NCI-H510A (cell line): Measurements from ENCODE around the gene MARVELD2.
"Not testable (repeated sequence)": the region's sequence is repeated elsewhere in the genome, so short reads cannot be mapped to it uniquely, and the experiment has no call there.

ENCODE experiments used
- DNase-seq: peaks from one replicate; lab custom pipeline; 2025; lab: John Stamatoyannopoulos, UW

The MARVELD2 gene

DNA sequence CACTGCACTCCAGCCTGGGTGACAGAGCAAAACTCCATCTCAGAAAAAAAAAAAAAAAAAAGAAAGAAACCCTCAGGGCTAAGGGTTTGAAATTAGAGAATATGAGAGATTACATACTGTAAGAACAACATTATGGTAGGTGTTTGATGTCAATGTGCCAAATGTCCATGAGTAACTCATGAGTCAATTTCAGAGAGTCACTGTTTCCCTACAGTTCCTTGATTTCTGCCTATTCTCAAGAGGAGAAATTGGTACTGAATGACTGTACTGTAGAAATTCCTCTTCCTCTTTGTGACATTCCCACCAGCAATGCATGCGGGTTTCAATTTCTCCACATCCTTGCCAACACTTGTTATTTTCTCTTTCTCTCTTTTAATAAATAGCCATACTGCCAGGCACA is 35.2 kb downstream of the MARVELD2 start:
- no peak for DNase-seq

DNA sequence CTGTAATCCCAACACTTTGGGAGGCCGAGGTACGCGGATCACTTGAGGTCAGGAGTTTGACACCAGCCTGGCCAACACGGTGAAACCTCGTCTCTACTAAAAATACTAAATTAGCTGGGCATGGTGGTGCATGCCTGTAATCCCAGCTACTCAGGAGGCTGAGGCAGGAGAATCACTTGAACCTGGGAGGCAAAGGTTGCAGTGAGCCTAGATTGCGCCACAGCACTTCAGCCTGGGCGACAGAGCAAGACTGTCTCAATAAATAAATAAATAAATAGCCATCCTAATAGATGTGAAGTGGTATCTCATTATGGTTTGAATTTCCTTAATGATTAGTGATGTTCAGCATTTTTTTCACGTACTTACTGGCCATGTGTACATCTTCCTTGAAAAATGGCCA is 35.6 kb downstream of the MARVELD2 start:
- not testable (repeated sequence) for DNase-seq

DNA sequence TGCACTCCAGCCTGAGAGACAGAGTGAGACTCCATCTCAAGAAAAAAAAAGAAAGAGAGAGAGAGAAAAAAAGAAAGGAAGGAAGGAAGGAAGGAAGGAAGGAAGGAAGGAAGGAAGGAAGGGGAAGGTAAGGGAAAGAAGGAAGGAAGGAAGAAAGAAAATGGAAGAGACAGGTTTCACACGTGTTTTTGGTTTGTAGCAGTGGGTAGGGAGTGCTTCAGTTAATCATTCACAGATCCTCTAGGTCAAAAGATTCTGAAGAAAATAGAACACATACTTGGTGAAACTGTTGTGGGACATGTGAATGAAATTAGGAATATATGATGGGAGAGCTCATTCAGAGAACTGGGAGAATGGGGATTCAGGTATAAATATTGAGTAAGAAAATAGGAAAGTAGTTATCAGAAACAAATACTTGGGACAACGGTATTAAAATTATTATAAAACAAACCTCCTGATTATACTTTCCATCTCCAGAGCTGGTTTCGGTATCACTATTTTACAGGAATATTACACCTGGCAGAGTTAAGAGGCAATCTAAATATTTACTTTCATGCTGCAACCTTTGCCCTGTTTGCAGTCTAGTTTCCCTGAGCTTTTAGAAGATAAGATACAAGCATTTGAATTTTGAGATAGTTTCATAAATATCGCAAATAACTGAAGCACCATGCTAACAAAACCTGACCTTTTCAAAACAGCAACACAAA is 37.2 kb downstream of the MARVELD2 start:
- no peak for DNase-seq

DNA sequence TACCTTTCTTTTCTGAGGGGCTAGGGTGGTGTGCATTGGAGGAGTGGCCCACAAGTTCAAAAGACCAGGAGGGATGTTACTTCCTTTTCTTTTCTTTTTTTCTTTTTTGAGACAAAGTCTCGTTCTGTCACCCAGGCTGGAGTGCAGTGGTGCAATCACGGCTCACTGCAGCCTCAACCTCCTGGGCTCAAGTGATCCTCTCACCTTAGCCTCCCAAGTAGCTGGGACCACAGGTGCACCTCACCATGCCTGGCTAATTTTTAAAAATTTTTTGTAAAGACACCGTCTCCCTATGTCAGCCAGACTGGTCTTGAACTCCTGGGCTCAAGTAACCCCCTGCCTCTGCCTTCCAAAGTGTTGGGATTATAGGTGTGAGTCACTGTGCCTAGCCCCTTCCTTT is 38.6 kb downstream of the MARVELD2 start:
- DNase-seq: not testable (repeated sequence)

DNA sequence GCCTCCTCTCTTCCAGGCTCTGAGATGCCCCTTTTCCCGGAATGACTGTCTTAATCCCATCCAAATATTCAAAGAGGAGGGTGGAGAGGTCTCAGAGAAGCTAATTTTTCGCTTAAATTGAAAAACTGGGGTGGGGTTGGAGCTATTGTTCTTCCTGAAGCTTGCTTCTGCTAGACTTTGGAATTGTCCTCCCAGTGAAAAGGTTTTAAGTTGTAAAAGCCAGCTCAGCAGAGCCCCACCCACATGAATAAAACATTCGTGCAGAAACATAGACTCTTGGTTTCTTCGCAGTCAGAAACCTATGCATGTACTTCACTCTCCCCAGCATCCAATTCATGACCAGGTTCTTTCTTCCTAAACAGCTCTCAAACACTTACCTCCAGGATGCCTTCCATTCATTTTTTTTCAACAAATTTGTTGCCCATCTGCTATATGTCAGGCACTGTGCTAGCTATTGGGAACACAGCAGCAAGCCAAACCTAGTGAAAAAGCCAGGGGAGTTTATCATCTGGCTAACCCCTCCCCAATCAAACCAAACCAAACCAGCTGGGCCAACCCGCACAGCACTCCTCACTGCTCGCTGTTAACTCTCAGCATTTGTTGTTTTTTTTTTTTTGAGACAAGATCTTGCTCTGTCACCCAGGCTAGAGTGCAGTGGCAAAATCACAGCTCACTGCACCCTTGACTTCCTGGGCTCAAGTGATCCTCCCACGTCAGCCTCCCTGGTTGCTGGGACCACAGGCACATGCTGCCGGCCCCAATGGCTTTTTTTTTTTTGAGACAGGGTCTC is 39.7 kb downstream of the MARVELD2 start:
- no peak for DNase-seq

DNA sequence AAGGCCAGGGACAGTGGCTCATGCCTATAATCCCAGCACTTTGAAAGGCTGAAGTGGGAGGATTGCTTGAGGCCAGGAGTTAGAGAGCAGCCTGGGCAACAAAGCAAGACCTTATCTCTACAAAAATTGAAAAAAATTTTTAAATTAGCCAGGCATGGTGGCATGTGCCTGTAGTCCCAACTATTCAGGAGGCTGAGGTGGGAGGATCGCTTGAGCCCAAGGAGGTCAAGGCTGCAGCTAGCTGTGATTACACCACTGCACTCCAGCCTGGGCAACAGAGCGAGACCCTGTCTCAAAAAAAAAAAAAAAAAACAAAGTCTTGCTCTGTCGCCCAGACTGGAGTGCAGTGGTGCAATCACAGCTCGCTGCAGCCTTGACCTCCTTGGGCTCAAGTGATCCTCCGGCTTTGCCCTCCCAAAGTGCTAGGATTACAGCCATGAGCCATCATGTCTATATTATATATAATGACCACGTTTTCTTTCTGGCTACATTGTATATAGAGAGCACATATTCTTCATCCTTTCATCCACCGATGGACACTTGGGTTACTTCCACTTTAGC is 40.6 kb downstream of the MARVELD2 start:
- not testable (repeated sequence) for DNase-seq

DNA sequence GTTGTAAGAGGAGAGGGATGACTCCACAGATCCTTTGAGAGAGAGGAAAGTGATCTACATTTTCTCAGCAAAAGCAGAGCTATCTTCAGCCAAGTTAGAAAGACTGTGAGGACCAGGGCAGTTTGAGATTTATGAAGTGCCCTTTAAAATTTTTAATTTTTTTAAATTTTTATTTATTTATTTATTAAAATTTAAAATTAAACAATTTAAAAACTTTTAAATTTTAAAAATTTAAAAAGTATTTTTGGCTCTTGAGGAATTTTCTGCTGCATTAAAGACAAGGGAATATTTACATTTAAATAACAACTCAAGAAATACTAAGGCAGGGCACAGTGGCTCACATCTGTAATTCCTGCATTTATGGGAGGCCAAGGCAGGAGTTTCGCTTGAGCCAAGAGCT is 47.3 kb downstream of the MARVELD2 start:
- DNase-seq: no peak

DNA sequence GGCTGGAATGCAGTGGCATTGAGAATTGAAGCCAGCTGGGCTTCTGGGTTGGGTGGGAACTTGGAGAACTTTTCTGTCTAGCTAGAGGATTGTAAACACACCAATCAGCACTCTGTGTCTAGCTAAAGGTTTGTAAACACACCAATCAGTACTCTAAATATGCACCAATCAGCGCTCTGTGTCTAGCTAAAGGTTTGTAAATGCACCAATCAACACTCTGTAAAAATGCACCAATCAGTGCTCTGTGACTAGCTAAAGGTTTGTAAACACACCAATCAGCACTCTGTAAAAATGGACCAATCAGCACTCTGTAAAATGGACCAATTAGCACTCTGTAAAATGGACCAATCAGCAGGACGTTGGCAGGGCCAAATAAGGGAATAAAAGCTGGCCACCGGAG is 51.5 kb downstream of the MARVELD2 start:
- DNase-seq: not testable (repeated sequence)

DNA sequence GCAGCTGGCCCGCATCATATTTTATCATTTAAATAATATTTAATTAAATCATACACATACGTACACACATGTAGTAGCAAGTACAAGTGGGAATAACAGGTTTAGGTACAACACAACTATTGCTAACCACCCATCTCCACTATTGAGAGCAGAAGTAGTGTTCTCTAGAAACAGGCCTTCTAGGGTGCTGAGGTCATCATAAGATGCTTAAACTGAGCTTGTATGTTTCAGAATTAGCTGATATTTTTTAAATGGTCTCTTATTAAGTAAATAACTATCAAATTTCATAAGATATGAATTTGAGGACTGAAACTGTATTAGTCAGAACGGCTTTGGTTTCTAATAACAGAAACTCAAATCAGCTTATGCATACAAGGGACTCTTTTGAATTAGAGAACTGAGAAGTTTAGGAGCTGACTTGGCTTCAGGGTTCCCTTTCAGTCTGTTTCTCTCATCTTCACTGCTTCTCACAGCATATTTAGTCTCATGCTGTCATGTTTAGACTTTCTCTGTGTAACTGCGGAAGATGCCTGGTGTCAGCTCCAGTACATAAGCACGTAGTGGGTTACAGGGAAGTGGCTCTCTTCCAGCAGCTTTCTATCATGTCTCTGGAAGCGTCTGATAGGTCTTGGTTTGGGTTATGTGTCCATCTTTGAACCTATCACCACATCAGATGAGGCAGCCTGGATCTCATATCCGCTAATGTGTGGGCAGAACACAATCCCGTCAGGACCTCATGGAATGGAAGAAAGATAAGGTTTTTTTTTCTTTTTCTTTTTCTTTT is 52.7 kb downstream of the MARVELD2 start:
- no peak for DNase-seq

DNA sequence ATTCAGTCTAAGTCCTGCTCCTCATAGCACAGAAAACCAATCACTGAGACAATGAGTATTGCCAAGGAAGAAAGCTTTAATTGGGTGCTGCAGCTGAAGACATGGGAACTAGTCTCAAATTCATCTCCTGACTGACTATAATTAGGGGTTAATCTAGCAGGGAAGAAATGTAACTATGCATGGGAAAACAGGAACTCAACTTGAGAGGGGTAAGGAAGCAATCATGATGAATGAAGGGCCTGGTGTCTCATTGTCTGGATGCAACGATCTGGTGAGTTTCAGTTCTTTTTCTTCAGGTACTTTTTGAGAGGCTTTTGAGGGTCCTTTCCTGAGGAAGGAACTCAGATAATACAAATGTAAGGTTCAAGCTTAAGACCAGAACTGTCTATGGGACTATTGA is 53.7 kb downstream of the MARVELD2 start:
- DNase-seq: no peak

DNA sequence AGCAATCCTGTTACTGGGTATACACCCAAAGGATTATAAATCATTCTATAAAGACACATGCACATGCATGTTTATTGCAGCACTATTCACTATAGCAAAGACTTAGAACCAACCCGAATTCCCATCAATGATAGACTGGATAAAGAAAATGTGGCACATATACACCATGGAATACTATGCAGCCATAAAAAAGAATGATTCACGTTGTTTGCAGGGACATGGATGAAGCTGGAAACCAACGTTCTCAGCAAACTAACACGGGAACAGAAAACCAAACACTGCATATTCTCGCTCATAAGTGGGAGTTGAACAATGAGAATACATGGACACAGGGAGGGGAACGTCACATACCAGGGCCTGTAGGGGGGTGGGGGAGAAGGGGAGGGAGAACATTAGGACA is 56.6 kb downstream of the MARVELD2 start:
- DNase-seq: not testable (repeated sequence)

DNA sequence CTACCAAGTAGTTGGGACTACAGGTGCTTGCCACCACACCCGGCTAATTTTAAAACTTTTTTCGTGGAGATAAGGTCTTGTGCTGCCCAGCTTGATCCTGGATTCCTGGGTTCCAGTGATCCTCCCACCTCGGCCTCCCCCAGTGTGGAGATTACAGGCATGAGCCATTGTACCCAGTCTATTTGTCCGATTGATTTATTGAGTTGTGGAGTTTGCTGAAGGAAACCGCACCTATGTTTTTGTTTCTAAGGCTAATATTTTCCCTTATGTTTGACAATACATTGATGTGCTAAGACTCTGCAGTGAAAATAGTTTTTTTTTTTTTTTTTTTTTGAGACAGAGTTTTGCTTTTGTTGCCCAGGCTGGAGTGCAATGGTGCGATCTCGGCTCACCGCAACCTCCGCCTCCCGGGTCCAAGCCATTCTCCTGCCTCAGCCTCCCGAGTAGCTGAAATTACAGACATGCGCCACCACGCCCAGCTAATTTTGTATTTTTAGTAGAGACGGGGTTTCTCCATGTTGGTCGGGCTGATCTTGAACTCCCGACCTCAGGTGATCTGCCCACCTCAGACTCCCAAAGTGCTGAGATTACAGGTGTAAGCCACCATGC is 57.7 kb downstream of the MARVELD2 start:
- DNase-seq: not testable (repeated sequence)

DNA sequence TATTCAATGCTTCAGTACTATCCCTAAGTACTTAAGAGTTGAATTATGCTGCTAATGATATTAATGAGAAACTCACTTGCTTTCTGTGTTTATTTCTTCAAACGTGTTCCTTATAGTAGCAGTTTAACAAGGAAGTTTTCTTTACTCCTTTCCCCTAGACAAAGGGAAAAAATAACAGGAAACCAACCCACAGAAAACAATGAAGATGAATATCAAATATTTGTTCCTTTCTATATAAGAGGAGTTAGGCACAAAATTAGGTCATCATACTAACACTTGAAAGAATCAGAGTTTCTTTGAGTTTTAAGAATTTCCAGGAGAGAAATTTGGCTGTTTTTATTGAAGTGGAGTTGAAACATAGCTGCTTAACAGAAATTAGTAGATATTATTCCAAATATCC is 62.3 kb downstream of the MARVELD2 start:
- DNase-seq: no peak

DNA sequence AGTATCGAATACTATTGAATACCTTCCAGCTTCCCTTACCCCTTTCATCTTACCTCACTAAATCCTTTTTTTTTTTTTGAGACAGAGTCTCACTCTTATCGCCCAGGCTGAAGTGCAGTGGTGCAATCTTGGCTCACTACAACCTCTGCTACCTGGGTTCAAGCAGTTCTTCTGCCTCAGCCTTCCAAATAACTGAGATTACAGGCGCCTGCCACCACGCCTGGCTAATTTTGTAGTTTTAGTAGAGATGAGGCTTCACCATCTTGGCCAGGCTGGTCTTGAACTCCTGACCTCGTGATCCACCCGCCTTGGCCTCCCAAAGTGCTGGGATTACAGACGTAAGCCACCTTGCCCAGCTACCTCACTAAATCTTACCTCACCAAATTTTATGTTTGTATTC is 63.4 kb downstream of the MARVELD2 start:
- not testable (repeated sequence) for DNase-seq

DNA sequence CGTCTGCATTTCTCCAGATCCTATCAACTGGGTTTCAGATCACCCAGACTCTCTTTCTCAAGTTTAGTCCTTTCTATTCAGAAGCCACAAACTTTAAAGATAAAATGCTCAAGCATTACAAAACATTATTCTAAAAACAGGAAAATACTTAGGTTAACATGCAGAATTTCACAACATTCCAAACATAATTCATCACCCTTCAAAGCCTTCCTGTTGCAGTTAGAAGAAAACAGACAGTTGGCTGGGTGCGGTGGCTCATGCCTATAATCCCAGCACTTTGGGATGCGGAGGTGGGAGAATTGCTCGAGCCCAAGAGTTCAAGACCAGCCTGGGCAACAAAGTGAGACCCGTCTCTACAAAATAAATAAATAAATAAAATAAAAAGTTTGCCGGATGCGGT is 70.0 kb downstream of the MARVELD2 start:
- no peak for DNase-seq

DNA sequence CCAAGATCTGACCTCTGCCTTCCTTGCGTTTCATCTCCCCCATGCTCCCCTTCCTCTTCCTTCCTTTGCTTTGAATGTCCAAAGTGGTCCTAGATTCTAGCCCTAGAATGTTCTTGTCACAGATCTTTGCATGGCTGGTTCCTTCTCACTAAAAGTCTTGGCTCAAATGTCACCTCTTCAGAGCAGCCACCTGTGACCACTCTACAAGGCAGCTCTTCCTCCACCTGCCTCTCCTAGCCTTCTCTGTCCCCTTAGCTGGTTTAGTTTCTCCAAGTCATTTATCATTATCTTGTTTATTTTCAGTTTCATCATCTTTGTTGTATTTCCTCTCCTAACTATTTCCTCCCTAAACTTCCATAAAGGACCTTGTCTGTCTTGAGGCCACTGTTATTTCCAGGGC is 70.6 kb downstream of the MARVELD2 start:
- DNase-seq: no peak

DNA sequence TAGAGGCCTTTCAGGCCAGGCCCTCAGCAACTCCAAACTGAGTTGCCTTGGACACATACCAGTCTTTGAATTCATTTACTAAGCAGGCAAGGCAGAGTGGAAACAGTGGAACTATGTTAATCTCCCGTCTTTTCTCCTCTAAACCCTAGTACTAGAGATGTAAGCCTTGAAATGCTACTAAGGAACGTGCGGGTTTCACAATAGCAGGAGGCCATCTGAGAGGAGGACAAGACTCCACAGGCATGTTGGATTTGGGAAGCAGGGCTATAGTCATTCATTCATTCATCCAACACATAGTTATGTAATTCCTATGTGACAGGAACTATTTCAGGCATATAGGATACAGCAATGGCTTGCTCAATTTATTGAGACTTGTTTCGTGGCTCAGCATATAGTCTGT is 74.3 kb downstream of the MARVELD2 start:
- DNase-seq: no peak

DNA sequence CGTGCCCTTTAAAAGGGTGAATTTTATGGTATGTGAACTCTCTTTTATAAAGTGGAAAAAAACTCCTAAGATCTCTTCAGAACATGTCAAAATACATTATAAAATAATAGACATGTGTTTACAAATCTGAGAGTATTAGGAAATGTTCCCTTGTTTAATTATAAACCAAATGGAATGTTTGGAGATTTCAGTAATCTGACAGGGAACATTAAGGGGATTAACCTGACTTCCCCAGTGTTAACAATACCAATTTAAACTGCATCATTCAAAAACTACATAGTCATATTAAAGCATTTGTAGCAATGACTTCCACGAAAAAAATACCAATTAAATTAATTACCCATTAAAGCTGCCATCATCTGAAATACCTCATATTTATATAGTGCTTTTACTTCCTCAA is 76.1 kb downstream of the MARVELD2 start:
- no peak for DNase-seq

DNA sequence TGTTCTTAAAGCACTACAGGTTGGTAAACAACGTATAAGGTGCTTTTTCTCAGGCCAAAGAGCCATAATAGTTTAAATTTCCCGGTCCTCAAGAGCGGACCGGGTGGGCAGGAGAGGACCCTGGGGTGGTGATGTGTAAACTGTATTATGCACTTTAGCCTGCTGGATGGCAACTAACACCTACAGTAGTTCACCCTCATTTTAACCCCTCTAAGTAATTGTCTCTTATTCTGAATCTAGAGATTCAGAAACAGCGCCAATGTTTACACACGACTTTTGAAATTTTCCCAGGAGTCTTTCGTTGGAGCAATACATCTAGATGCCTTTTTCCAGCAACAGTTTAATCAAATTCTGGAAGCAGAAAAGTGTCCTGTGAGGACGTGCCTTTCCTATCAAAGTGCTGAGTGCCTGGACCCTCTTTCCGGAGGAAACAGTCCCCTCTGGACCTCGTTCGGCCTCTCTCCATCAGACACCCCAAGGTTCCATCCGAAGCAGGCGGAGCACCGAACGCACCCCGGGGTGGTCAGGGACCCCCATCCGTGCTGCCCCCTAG is 77.0 kb downstream of the MARVELD2 start:
- no peak for DNase-seq

DNA sequence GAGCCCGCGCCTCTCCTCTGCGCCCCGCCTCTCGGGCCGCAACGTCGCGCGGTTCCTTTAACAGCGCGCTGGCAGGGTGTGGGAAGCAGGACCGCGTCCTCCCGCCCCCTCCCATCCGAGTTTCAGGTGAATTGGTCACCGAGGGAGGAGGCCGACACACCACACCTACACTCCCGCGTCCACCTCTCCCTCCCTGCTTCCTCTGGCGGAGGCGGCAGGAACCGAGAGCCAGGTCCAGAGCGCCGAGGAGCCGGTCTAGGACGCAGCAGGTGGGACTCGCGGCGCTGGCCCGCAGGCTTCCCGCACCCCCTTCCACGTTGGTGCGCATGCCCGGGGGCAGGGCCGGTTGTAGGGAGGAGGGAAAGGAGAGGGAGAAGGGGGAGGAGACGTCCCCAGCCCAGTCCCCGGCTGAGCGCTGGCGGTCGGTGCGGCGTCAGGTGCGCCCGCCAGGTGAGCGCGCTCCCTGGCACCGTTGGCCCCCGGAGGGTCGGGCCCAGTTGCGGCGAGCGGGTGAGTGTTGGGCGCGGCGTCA is 77.5 kb downstream of the MARVELD2 start, which contains the start of gene OCLN:
TSS of gene OCLN (plus strand) at position 400 of the 532 bp plus-strand sequence. CDS start 11,455 bp downstream, outside the sequence.
- peak; percentile 65 for DNase-seq

DNA sequence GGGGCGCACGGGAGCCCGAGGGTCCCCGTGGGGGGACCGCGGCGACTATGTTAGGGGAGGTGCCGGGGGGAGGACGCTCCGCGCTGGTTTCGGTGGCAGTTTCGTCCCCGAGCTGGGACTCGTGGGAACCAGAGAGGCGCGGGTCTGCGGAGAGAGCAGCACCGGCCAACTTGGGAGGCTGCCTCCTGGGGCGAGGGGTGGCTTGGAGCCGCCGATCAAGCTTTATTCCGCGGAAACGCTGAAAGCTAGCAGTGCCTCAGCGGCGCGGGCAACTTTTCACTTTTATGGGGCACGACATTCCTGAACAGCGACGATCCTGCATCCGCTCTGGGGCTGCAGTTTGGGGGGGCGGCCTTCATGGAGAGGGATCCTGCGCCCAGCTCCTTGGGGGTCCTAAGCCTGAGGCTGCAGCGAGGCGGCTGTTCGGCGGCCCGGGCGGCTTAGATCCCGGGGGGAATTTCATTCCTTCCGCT is 78.0 kb downstream of the MARVELD2 start:
- peak; percentile 19 for DNase-seq
